Neural cell (in vitro differentiated cells): Measurements from ENCODE around the gene EHBP1. TPM values are rescaled to one million over a fixed set of nuclear protein-coding genes. Genes with fewer than 3 reads are reported as not detected.

Source experiments
- H2AFZ ChIP-seq: fragments of 200-600, 300-800 bp; sonication (generic), shearing (Covaris generic); 2 replicates; pipeline ENCODE4 v1.6.0; 2014; ENCODE audit warnings: low read depth, mild to moderate bottlenecking, antibody characterized with exemption, low read length, moderate library complexity
- H3F3A ChIP-seq: fragments of 200-600 bp; shearing (Covaris generic); 2 replicates; pipeline ENCODE4 v1.6.1; 2016; ENCODE audit warnings: mild to moderate bottlenecking, moderate library complexity, mixed read lengths, antibody characterized with exemption, low read length; ENCODE audit not compliant: insufficient read depth, poor library complexity, severe bottlenecking
- H3K27ac ChIP-seq: fragments of 200-600, 300-800 bp; sonication (generic), shearing (Covaris generic); 2 replicates; pipeline ENCODE4 v1.5.1; 2014; ENCODE audit warnings: mild to moderate bottlenecking, low read length, moderate library complexity
- H3K27me3 ChIP-seq: fragments of 300-800, 200-600 bp; sonication (generic), shearing (Covaris generic); 2 replicates; pipeline ENCODE4 v1.6.0; 2014; ENCODE audit warnings: mild to moderate bottlenecking, low read depth, low read length, moderate library complexity; ENCODE audit not compliant: insufficient read depth
- H3K36me3 ChIP-seq: fragments of 300-800, 200-600 bp; sonication (generic), shearing (Covaris generic); 2 replicates; pipeline ENCODE4 v1.5.1; 2014; ENCODE audit warnings: mild to moderate bottlenecking, antibody characterized with exemption, low read length, moderate library complexity; ENCODE audit not compliant: insufficient read depth
- H3K4me2 ChIP-seq: fragments of 300-800, 200-600 bp; sonication (generic), shearing (Covaris generic); 2 replicates; pipeline ENCODE4 v1.6.0; 2014; ENCODE audit warnings: mild to moderate bottlenecking, low read length
- H3K4me3 ChIP-seq: fragments of 300-800, 200-600 bp; sonication (generic), shearing (Covaris generic); 2 replicates; pipeline ENCODE4 v1.5.1; 2014; ENCODE audit warnings: mild to moderate bottlenecking, low read length, moderate library complexity
- H3K79me2 ChIP-seq: fragments of 200-600 bp; shearing (Covaris generic); replicated peaks from 2 replicates; pipeline ENCODE4 v1.6.0; 2014; ENCODE audit warnings: mild to moderate bottlenecking, low read length, moderate library complexity; ENCODE audit not compliant: insufficient read depth
- H3K9ac ChIP-seq: fragments of 300-800, 200-600 bp; sonication (generic), shearing (Covaris generic); 2 replicates; pipeline ENCODE4 v1.6.1; 2016; ENCODE audit warnings: mild to moderate bottlenecking, low read length, mixed read lengths
- H3K9me2 ChIP-seq: fragments of 200-600 bp; shearing (Covaris generic); 2 replicates; pipeline ENCODE4 v1.6.1; 2016; ENCODE audit warnings: mild to moderate bottlenecking, low read length, mixed read lengths; ENCODE audit not compliant: insufficient read depth
- H3K9me3 ChIP-seq: fragments of 200-600, 300-800 bp; sonication (generic), shearing (Covaris generic); 2 replicates; pipeline ENCODE4 v1.6.1; 2016; ENCODE audit warnings: mild to moderate bottlenecking, mixed run types, low read length, moderate library complexity, mixed read lengths
- H4K20me1 ChIP-seq: fragments of 200-600 bp; shearing (Covaris generic); 2 replicates; pipeline ENCODE4 v1.6.1; 2016; ENCODE audit warnings: mild to moderate bottlenecking, mixed run types; ENCODE audit not compliant: insufficient read depth
- EP300 ChIP-seq: fragments of 450-650 bp; conservative IDR thresholded peaks from 2 replicates; pipeline ENCODE4 v1.6.1; 2014; ENCODE audit warnings: antibody characterized with exemption, mild to moderate bottlenecking, moderate library complexity; ENCODE audit not compliant: poor library complexity, severe bottlenecking
- EZH2 ChIP-seq: fragments of 200-600, 300-800 bp; shearing (Covaris generic), sonication (generic); IDR thresholded peaks from 2 replicates; pipeline ENCODE4 v1.6.1; 2014; ENCODE audit warnings: antibody characterized with exemption, low read length, borderline replicate concordance, mild to moderate bottlenecking; ENCODE audit not compliant: insufficient read depth, poor library complexity, severe bottlenecking
- MXI1 ChIP-seq: fragments of 450-650 bp; conservative IDR thresholded peaks from 2 replicates; pipeline ENCODE4 v1.6.1; 2014; ENCODE audit warnings: antibody characterized with exemption, mild to moderate bottlenecking; ENCODE audit not compliant: poor library complexity, severe bottlenecking
- POLR2AphosphoS5 ChIP-seq: IDR thresholded peaks from 2 replicates; pipeline ENCODE4 v1.6.1; 2012
- RAD21 ChIP-seq: fragments of 450-650 bp; conservative IDR thresholded peaks from 2 replicates; pipeline ENCODE4 v1.6.1; 2014; ENCODE audit warnings: antibody characterized with exemption, mild to moderate bottlenecking, moderate library complexity
- SMC3 ChIP-seq: fragments of 450-650 bp; conservative IDR thresholded peaks from 2 replicates; pipeline ENCODE4 v1.6.1; 2014; ENCODE audit warnings: antibody characterized with exemption, mild to moderate bottlenecking, moderate library complexity; ENCODE audit not compliant: poor library complexity
- TAF1 ChIP-seq: IDR thresholded peaks from 2 replicates; pipeline ENCODE4 v1.6.1; 2012; ENCODE audit warnings: low read depth
- polyA plus RNA-seq: library from polyadenylated mRNA; depleted of rRNA; stranded (reverse); fragments of >200 nt; gene quantifications from 2 replicates; pipeline ENCODE4 v1.2.3, GENCODE V29; 2014
- TF ChIP-seq, protein P1 (sequence below): fragments of 450-650 bp; IDR thresholded peaks from 2 replicates; pipeline ENCODE4 v1.5.1; 2014; ENCODE audit warnings: antibody characterized with exemption, mild to moderate bottlenecking, moderate library complexity; ENCODE audit not compliant: poor library complexity, severe bottlenecking
- TF ChIP-seq, protein P2 (sequence below): IDR thresholded peaks from 2 replicates; pipeline ENCODE4 v1.6.1; 2012; ENCODE audit warnings: borderline replicate concordance

EHBP1 gene
- polyA plus RNA-seq, 1 donor from 2014 or later, result 52.6 TPM

DNA sequence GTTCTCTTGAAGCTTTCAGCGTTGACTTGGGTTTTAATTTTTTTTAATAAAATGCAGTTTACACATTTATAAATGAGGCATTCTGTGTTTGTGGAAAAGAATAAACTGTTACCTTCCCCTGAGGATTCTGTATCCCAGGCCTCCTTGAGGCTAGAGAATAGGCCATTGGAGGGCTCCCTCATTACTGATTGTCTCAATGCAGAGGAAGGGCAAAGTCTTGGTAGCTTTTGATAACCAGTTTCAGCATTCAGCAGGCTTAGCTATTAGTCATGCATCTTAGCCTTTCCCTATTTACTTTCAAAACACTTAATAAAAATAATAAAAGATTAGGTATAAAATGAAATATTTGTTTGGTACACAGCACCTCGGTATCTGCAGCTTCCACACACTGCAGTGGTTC lies 287.0 kb downstream of the EHBP1 start:
- no peak overlapping the region for H2AFZ ChIP-seq
- no peaks in the 10 kb centered on the region for H4K20me1 ChIP-seq
- no peak overlapping the region for H3K4me3 ChIP-seq
- H3K4me2 ChIP-seq, result no peak overlapping the region
- no peak overlapping the region for H3K9ac ChIP-seq
- H3K27me3 ChIP-seq, result no peaks in the 10 kb centered on the region
- TF ChIP-seq, protein P1, sequence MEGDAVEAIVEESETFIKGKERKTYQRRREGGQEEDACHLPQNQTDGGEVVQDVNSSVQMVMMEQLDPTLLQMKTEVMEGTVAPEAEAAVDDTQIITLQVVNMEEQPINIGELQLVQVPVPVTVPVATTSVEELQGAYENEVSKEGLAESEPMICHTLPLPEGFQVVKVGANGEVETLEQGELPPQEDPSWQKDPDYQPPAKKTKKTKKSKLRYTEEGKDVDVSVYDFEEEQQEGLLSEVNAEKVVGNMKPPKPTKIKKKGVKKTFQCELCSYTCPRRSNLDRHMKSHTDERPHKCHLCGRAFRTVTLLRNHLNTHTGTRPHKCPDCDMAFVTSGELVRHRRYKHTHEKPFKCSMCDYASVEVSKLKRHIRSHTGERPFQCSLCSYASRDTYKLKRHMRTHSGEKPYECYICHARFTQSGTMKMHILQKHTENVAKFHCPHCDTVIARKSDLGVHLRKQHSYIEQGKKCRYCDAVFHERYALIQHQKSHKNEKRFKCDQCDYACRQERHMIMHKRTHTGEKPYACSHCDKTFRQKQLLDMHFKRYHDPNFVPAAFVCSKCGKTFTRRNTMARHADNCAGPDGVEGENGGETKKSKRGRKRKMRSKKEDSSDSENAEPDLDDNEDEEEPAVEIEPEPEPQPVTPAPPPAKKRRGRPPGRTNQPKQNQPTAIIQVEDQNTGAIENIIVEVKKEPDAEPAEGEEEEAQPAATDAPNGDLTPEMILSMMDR, result no peak
- H3K9me3 ChIP-seq, result no peaks in the 10 kb centered on the region
- H3K36me3 ChIP-seq, result peaks cover 9% of the 10 kb centered on the region
- H3K9me2 ChIP-seq, result no peaks in the 10 kb centered on the region
- no peak overlapping the region for H3K27ac ChIP-seq
- H3F3A ChIP-seq, result no peaks in the 10 kb centered on the region
- no peaks in the 10 kb centered on the region for H3K79me2 ChIP-seq

DNA sequence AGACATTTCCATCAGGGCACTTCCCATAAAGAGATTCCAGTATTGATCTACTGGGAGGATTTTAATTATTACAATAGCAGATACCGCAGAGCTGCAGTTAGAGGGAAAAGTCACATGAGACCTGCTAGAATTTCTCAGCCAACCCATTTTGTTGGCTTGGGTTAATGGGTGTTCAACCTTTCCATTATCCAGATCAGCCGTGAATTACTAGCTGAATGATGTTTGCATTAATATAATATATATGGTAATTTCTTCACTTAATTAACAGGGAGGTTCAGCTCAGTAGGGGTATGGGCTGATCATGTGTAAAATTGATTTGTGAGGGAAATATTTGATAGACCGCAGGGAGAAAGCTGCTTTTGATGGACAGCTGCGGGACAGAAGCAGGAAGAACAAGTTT lies 288.7 kb downstream of the EHBP1 start:
- Histone ChIP-seq H3K27me3 (no peaks in the 10 kb centered on the region), H3K4me2 (no peak overlapping the region), H3K36me3 (peaks cover 9% of the 10 kb centered on the region), H2AFZ (no peak overlapping the region), H3K9me3 (no peaks in the 10 kb centered on the region), H3K79me2 (no peaks in the 10 kb centered on the region), H3K27ac (no peak overlapping the region), H3F3A (no peaks in the 10 kb centered on the region), H3K9ac (no peak overlapping the region), H3K9me2 (no peaks in the 10 kb centered on the region), H4K20me1 (no peaks in the 10 kb centered on the region), H3K4me3 (no peak overlapping the region)
- TF ChIP-seq EZH2 (no peak), POLR2AphosphoS5 (no peak), TAF1 (no peak), MXI1 (no peak), RAD21 (no peak), SMC3 (no peak), EP300 (no peak)

GRCh38 chr2:62996534-62997186 lies 291.1 kb downstream of the EHBP1 start:
- Histone ChIP-seq H3K27ac (no peak overlapping the region), H3K4me3 (no peak overlapping the region), H3K4me2 (no peak overlapping the region), H3F3A (no peaks in the 10 kb centered on the region), H3K27me3 (no peaks in the 10 kb centered on the region), H3K79me2 (no peaks in the 10 kb centered on the region), H2AFZ (no peak overlapping the region), H4K20me1 (no peaks in the 10 kb centered on the region), H3K36me3 (peaks cover 5% of the 10 kb centered on the region), H3K9me3 (no peaks in the 10 kb centered on the region), H3K9ac (no peak overlapping the region), H3K9me2 (no peaks in the 10 kb centered on the region)
- TF ChIP-seq POLR2AphosphoS5 (no peak), EP300 (no peak), EZH2 (no peak), MXI1 (no peak), SMC3 (no peak), RAD21 (no peak), TAF1 (no peak)
- TF ChIP-seq, protein P1, result no peak
- TF ChIP-seq, protein P2, sequence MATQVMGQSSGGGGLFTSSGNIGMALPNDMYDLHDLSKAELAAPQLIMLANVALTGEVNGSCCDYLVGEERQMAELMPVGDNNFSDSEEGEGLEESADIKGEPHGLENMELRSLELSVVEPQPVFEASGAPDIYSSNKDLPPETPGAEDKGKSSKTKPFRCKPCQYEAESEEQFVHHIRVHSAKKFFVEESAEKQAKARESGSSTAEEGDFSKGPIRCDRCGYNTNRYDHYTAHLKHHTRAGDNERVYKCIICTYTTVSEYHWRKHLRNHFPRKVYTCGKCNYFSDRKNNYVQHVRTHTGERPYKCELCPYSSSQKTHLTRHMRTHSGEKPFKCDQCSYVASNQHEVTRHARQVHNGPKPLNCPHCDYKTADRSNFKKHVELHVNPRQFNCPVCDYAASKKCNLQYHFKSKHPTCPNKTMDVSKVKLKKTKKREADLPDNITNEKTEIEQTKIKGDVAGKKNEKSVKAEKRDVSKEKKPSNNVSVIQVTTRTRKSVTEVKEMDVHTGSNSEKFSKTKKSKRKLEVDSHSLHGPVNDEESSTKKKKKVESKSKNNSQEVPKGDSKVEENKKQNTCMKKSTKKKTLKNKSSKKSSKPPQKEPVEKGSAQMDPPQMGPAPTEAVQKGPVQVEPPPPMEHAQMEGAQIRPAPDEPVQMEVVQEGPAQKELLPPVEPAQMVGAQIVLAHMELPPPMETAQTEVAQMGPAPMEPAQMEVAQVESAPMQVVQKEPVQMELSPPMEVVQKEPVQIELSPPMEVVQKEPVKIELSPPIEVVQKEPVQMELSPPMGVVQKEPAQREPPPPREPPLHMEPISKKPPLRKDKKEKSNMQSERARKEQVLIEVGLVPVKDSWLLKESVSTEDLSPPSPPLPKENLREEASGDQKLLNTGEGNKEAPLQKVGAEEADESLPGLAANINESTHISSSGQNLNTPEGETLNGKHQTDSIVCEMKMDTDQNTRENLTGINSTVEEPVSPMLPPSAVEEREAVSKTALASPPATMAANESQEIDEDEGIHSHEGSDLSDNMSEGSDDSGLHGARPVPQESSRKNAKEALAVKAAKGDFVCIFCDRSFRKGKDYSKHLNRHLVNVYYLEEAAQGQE, result no peak
